H1 (cell line): ENCODE data around the gene PTCHD1. TPM values are rescaled to one million over a fixed set of nuclear protein-coding genes. Genes with fewer than 3 reads are reported as not detected.

Experiments
- CTCF ChIA-PET: fragments of 300-600 bp; sonication (Branson Sonifier 250); formaldehyde crosslinking; loops from one replicate; lab custom pipeline; 2021; ENCODE audit not compliant: partially characterized antibody; lab: Charles Lee
- POLR2A ChIA-PET: fragments of 300-600 bp; sonication (Branson Sonifier 250); formaldehyde crosslinking; loops from one replicate; lab custom pipeline; 2021; ENCODE audit warnings: inconsistent platforms; ENCODE audit not compliant: partially characterized antibody; lab: Charles Lee
- DNase-seq, 2 experiments: peaks; one replicate each; pipeline versions ENCODE4 v3.0.0 to v3.0.0-alpha.2; 2010 to 2022; ENCODE audit warnings: low spot score in 2 of 2, low read depth in 1 of 2, mixed read lengths in 1 of 2
- FAIRE-seq: peaks from 2 replicates; lab custom pipeline; 2011; peaks lifted over from hg19 to GRCh38; lab: Jason Lieb, UNC
- H2AFZ ChIP-seq: 2 replicates; pipeline ENCODE4 v1.8.1; 2012; ENCODE audit warnings: low read length, inconsistent platforms
- H2AK5ac ChIP-seq: 2 replicates; pipeline ENCODE4 v1.6.1; 2013; ENCODE audit warnings: low read depth, low read length
- H2BK120ac ChIP-seq: replicated peaks from 2 replicates; pipeline ENCODE3; 2013; ENCODE audit warnings: low read depth, low read length, inconsistent platforms
- H2BK12ac ChIP-seq: 2 replicates; pipeline ENCODE4 v1.6.1; 2013; ENCODE audit warnings: low read depth, low read length
- H2BK15ac ChIP-seq: 2 replicates; pipeline ENCODE4 v1.6.1; 2013; ENCODE audit warnings: low read length
- H2BK20ac ChIP-seq: 2 replicates; pipeline ENCODE4 v1.6.1; 2013; ENCODE audit warnings: low read length
- H2BK5ac ChIP-seq: 2 replicates; pipeline ENCODE4 v1.6.1; 2013; ENCODE audit warnings: low read depth, low read length
- H3K14ac ChIP-seq: 2 replicates; pipeline ENCODE4 v1.6.1; 2013; ENCODE audit warnings: inconsistent platforms; ENCODE audit not compliant: insufficient read length
- H3K18ac ChIP-seq: 2 replicates; pipeline ENCODE4 v1.6.1; 2013; ENCODE audit warnings: low read length; ENCODE audit errors: extremely low read depth
- H3K23ac ChIP-seq: 2 replicates; pipeline ENCODE4 v1.6.1; 2013; ENCODE audit warnings: inconsistent platforms; ENCODE audit not compliant: insufficient read length
- H3K23me2 ChIP-seq: 2 replicates; pipeline ENCODE4 v1.6.1; 2013; ENCODE audit warnings: low read depth, low read length
- H3K27ac ChIP-seq: 2 replicates; pipeline ENCODE4 v1.6.1; 2011; ENCODE audit warnings: low read depth, low read length, inconsistent platforms
- H3K27me3 ChIP-seq, 4 experiments: replicated peaks in 1 of 4; 1 replicate in 1 of 4; 2 replicates in 3 of 4; pipeline versions ENCODE4 v1.6.1 to v1.8.1; 2011 to 2013; ENCODE audit warnings: low read length in 3 of 4, mild to moderate bottlenecking in 3 of 4, inconsistent platforms in 2 of 4, mixed read lengths in 2 of 4, moderate library complexity in 1 of 4; ENCODE audit not compliant: control insufficient read depth in 3 of 4, insufficient read depth in 3 of 4; ENCODE audit errors: extremely low read depth in 1 of 4
- H3K36me3 ChIP-seq, 4 experiments: 2 replicates each; pipeline versions ENCODE4 v1.6.1 to v1.8.1; 2011 to 2013; ENCODE audit warnings: mild to moderate bottlenecking in 4 of 4, low read length in 3 of 4, moderate library complexity in 2 of 4, control low read depth in 1 of 4, inconsistent platforms in 1 of 4; ENCODE audit not compliant: insufficient read depth in 4 of 4, control insufficient read depth in 2 of 4
- H3K4ac ChIP-seq: replicated peaks from 2 replicates; pipeline ENCODE3; 2013; ENCODE audit warnings: low read length, low read depth, mixed read lengths, inconsistent platforms; ENCODE audit not compliant: insufficient read length
- H3K4me1 ChIP-seq, 4 experiments: replicated peaks in 1 of 4; 1 replicate in 1 of 4; 2 replicates in 3 of 4; pipeline versions ENCODE4 v1.6.1 to v1.8.1; 2011 to 2013; ENCODE audit warnings: low read length in 3 of 4, inconsistent platforms in 2 of 4, mixed read lengths in 1 of 4; ENCODE audit not compliant: insufficient read depth in 4 of 4, control insufficient read depth in 3 of 4
- H3K4me2 ChIP-seq, 2 experiments: 2 replicates each; pipeline versions ENCODE4 v1.6.1 to v1.8.1; 2011 to 2013; ENCODE audit warnings: low read depth in 2 of 2, low read length in 2 of 2, control low read depth in 1 of 2, inconsistent platforms in 1 of 2, mild to moderate bottlenecking in 1 of 2; ENCODE audit not compliant: insufficient read depth in 1 of 2
- H3K4me3 ChIP-seq, 4 experiments: fragments of 200-600, 300-600 bp in 1 of 4; sonication (generic), shearing (Covaris generic), sonication (Bioruptor Twin) in 1 of 4; 2 replicates each; pipeline versions ENCODE4 v1.5.1 to v1.8.1; 2011 to 2016; ENCODE audit warnings: low read length in 4 of 4, low read depth in 3 of 4, control low read depth in 2 of 4, inconsistent platforms in 2 of 4, mild to moderate bottlenecking in 2 of 4, mixed read lengths in 1 of 4, moderate library complexity in 1 of 4; ENCODE audit not compliant: insufficient read depth in 2 of 4; ENCODE audit errors: extremely low read depth in 1 of 4
- H3K56ac ChIP-seq: replicated peaks from 2 replicates; pipeline ENCODE3; 2013; ENCODE audit warnings: low read depth, mild to moderate bottlenecking, mixed read lengths, low read length, inconsistent platforms; ENCODE audit not compliant: insufficient read length
- H3K79me1 ChIP-seq: 2 replicates; pipeline ENCODE4 v1.6.1; 2013; ENCODE audit warnings: low read depth, low read length, control low read depth
- H3K79me2 ChIP-seq, 2 experiments: 2 replicates each; pipeline versions ENCODE4 v1.6.1 to v1.8.1; 2012 to 2013; ENCODE audit warnings: low read length in 2 of 2, mild to moderate bottlenecking in 2 of 2, inconsistent platforms in 1 of 2; ENCODE audit not compliant: insufficient read depth in 2 of 2, control insufficient read depth in 1 of 2
- H3K9ac ChIP-seq, 4 experiments: replicated peaks in 1 of 4; 1 replicate in 1 of 4; 2 replicates in 3 of 4; pipeline versions ENCODE4 v1.6.1 to v1.8.1; 2011 to 2013; ENCODE audit warnings: low read depth in 3 of 4, low read length in 3 of 4, control low read depth in 2 of 4, mild to moderate bottlenecking in 2 of 4, moderate library complexity in 2 of 4, inconsistent platforms in 1 of 4; ENCODE audit errors: extremely low read depth in 1 of 4
- H3K9me3 ChIP-seq, 2 experiments: 2 replicates each; pipeline versions ENCODE4 v1.6.1 to v1.8.1; 2012 to 2013; ENCODE audit warnings: mild to moderate bottlenecking in 2 of 2, moderate library complexity in 2 of 2, control low read depth in 1 of 2, inconsistent platforms in 1 of 2, low read depth in 1 of 2, low read length in 1 of 2, mixed read lengths in 1 of 2; ENCODE audit not compliant: insufficient read depth in 2 of 2
- H4K20me1 ChIP-seq, 2 experiments: replicated peaks in 1 of 2; 2 replicates each; pipeline versions ENCODE3 to v1.8.1; 2011 to 2013; ENCODE audit warnings: inconsistent platforms in 2 of 2, low read length in 2 of 2, mild to moderate bottlenecking in 1 of 2; ENCODE audit not compliant: insufficient read depth in 2 of 2, control insufficient read depth in 1 of 2
- H4K5ac ChIP-seq: 2 replicates; pipeline ENCODE4 v1.6.1; 2013; ENCODE audit warnings: low read length, low read depth, mixed read lengths, inconsistent platforms; ENCODE audit not compliant: insufficient read length
- H4K8ac ChIP-seq: 2 replicates; pipeline ENCODE4 v1.8.0; 2013; ENCODE audit warnings: mild to moderate bottlenecking, moderate library complexity, low read length, inconsistent platforms; ENCODE audit not compliant: insufficient read depth; ENCODE audit errors: extremely low read depth
- H4K91ac ChIP-seq: replicated peaks from 2 replicates; pipeline ENCODE3; 2013; ENCODE audit warnings: low read length, mixed read lengths, inconsistent platforms; ENCODE audit not compliant: insufficient read length
- CREB1 ChIP-seq: IDR thresholded peaks from 2 replicates; pipeline ENCODE4 v1.6.1; 2012; ENCODE audit warnings: inconsistent platforms
- WGBS, 2 experiments: shearing (Covaris generic) in 1 of 2; methylation state at CpG; one replicate each; pipeline versions ENCODE4 v1.1.6 to v1.1.7; 2013 to 2015; ENCODE audit warnings: low lambda C conversion rate in 2 of 2, mixed read lengths in 2 of 2, inconsistent platforms in 1 of 2, low coverage in 1 of 2, missing lambda C conversion rate in 1 of 2; ENCODE audit not compliant: insufficient replicate concordance in 2 of 2, insufficient coverage in 1 of 2, insufficient read length in 1 of 2; ENCODE audit errors: extremely low coverage in 1 of 2, missing lambda C conversion rate in 1 of 2; 5-methylcytosine and 5-hydroxymethylcytosine counted together
- polyA plus RNA-seq, 7 experiments: library from polyadenylated mRNA; depleted of rRNA in 3 of 7; stranded (reverse) in 5 of 7; unstranded in 2 of 7; fragments of >200 nt in 5 of 7; fragments of 200-250 nt in 2 of 7; gene quantifications; 1 replicate in 5 of 7; 2 replicates in 1 of 7; 4 replicates in 1 of 7; pipeline versions ENCODE4 v1.2.1 to v1.2.3, GENCODE V29; 2011 to 2013; ENCODE audit warnings: missing spikeins in 2 of 7, mixed read lengths in 2 of 7
- total RNA-seq: library from RNA; stranded (reverse); fragmentation: NEBNext Ultra II Directional; extraction: Animal tissue kit (Norgen Biotek cat#: 25700); gene quantifications from 2 replicates; pipeline ENCODE4 v1.2.1, GENCODE V29; 2021
- TF ChIP-seq, protein P1 (sequence below): IDR thresholded peaks from 2 replicates; pipeline ENCODE4 v1.6.1; 2012; ENCODE audit warnings: inconsistent platforms

PTCHD1 gene
- total and polyA plus RNA-seq, 2 of the 8 experiments (the other 6 are each of a cell fraction or from before 2014, with no cell fraction given): 0.53 to 2.4 TPM

DNA sequence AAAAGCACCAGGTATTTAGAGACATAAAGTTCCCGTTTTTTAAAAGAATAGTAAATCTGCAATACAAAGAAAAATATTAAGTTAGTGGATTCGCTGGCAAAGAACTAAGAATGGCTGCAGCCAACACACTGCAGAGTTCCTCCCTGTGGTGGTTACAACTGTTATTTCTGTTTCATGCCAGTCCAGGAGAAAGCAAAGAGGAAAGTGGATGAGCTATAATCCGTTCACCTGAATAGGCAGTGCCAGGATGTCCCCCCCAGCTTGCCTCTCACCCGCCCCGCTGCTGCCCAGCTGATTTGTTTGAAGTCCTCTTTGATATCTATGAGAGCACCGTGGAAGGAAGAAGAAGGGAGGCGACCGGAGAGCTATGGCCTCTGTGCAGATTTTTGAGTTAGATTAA is 63.9 kb downstream of the PTCHD1 start:
- no peak overlapping the region for H2BK15ac ChIP-seq
- H3K9me3 ChIP-seq: no peaks in the 10 kb centered on the region
- H2BK120ac ChIP-seq: no peak overlapping the region
- no peaks in the 10 kb centered on the region for H3K23me2 ChIP-seq
- no peaks in the 10 kb centered on the region for H3K4me1 ChIP-seq
- H2BK12ac ChIP-seq: no peak overlapping the region
- H2BK20ac ChIP-seq: no peak overlapping the region
- no peak overlapping the region for H3K56ac ChIP-seq
- no peak for TF ChIP-seq CREB1
- TF ChIP-seq, protein P1, sequence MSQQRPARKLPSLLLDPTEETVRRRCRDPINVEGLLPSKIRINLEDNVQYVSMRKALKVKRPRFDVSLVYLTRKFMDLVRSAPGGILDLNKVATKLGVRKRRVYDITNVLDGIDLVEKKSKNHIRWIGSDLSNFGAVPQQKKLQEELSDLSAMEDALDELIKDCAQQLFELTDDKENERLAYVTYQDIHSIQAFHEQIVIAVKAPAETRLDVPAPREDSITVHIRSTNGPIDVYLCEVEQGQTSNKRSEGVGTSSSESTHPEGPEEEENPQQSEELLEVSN: no peak
- no peaks in the 10 kb centered on the region for H3K36me3 ChIP-seq
- POLR2A ChIA-PET: interaction anchor here (0.6 kb wide), 1 partner anchor 155 kb away, joined by 3 read pairs; no protein-coding TSS in a partner anchor
- H3K4me2 ChIP-seq: no peak overlapping the region
- no peak overlapping the region for H4K8ac ChIP-seq
- no peak overlapping the region for H3K18ac ChIP-seq
- WGBS, 2 experiments: 86% methylated on average over 8 of the region's 8 CpGs; no CpG with 5 or more reads in 1 of the 2 experiments
- FAIRE-seq: no peak
- no peak overlapping the region for H4K91ac ChIP-seq
- no peak overlapping the region for H2BK5ac ChIP-seq
- no peak for DNase-seq
- no peak overlapping the region for H3K14ac ChIP-seq
- no peaks in the 10 kb centered on the region for H4K20me1 ChIP-seq
- H3K27me3 ChIP-seq: no peaks in the 10 kb centered on the region
- CTCF ChIA-PET: interaction anchor here (1.0 kb wide), 1 partner anchor 19 kb away, joined by 3 read pairs; no protein-coding TSS in a partner anchor
- no peak overlapping the region for H3K27ac ChIP-seq
- no peak overlapping the region for H4K5ac ChIP-seq
- no peak overlapping the region for H3K4me3 ChIP-seq
- H3K4ac ChIP-seq: no peak overlapping the region
- H2AFZ ChIP-seq: no peak overlapping the region
- H3K9ac ChIP-seq: no peak overlapping the region
- H3K79me1 ChIP-seq: no peaks in the 10 kb centered on the region
- H2AK5ac ChIP-seq: no peak overlapping the region
- H3K79me2 ChIP-seq: no peaks in the 10 kb centered on the region
- no peak overlapping the region for H3K23ac ChIP-seq
